Activated T-helper 1 cell treated with anti-CD3 and anti-CD28 coated beads, Interleukin-12 subunit alpha, Interleukin-12 subunit beta, Interleukin-2, Interleukin-4 antibody, amounts not matched to agents 30 ng/mL and 10 ng/mL and 1 ng/mL, durations not matched to agents 14 hours and 24 hours and 36 hours (primary cell): ENCODE results near the gene RASAL2. TPM values are rescaled to one million over a fixed set of nuclear protein-coding genes. Genes with fewer than 3 reads are reported as not detected.

Experiments
- DNase-seq: peaks from one replicate; pipeline ENCODE4 v3.0.0; 2021; ENCODE audit warnings: low spot score
- H3K27ac Mint-ChIP-seq: one replicate; pipeline ENCODE4 v1.8.0; 2021; ENCODE audit warnings: mild to moderate bottlenecking, mixed read lengths
- H3K27me3 Mint-ChIP-seq: one replicate; pipeline ENCODE4 v1.8.0; 2022; ENCODE audit warnings: mild to moderate bottlenecking, moderate library complexity, mixed read lengths; ENCODE audit not compliant: insufficient read depth
- H3K36me3 Mint-ChIP-seq: one replicate; pipeline ENCODE4 v1.8.0; 2021; ENCODE audit warnings: low read depth, mixed read lengths
- H3K4me1 Mint-ChIP-seq: one replicate; pipeline ENCODE4 v1.8.0; 2021; ENCODE audit warnings: low read depth, mixed read lengths
- H3K4me3 Mint-ChIP-seq: one replicate; pipeline ENCODE4 v1.8.0; 2021; ENCODE audit warnings: mild to moderate bottlenecking, moderate library complexity, mixed read lengths
- H3K9me3 Mint-ChIP-seq: one replicate; pipeline ENCODE4 v1.8.0; 2021; ENCODE audit warnings: mixed read lengths
- intact Hi-C: fragments of 100-400 bp; cut with micrococcal nuclease; formaldehyde crosslinking; loops from one replicate; pipeline ENCODE4 v1.15.1; 2024
- total RNA-seq: library from RNA; stranded (reverse); gene quantifications from 2 replicates; pipeline ENCODE4 v1.2.3, GENCODE V29; 2022

RASAL2 gene
- total RNA-seq, 1 donor from 2014 or later, result not detected

DNA sequence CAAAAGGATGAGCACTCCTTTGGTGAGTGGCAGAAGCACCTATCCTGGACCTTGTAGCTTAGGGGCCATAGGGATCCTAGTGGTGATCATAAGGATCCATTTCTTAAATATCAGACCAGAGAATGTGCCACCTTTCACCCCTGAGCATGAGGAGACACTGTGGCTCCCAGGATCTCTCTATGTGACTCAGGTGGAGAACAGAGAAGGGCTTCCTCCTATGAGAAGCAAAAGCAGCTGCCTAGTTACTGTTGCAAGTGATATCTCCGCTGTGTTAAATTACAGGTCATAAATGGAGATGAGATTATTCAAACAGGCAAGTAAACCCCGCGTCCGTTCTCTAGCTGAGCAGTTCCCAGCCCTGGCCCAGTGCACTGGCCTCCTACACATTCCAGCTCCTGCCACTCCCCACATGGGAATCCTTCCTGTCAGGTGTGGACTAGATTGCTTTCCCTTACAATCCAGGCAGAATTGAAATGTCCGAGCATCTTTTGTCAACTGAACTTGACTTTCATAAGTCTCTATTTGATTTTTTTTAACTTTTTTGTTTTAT is 376.6 kb downstream of the RASAL2 start:
- H3K4me1 Mint-ChIP-seq, result no peaks in the 10 kb centered on the region
- H3K9me3 Mint-ChIP-seq, result no peaks in the 10 kb centered on the region
- H3K4me3 Mint-ChIP-seq, result no peak overlapping the region
- H3K27ac Mint-ChIP-seq, result no peak overlapping the region
- intact Hi-C loops, result no loop called here
- peaks cover 5% of the 10 kb centered on the region for H3K27me3 Mint-ChIP-seq
- H3K36me3 Mint-ChIP-seq, result no peaks in the 10 kb centered on the region
- DNase-seq, result no peak

- no peak for DNase-seq
- H3K4me1 Mint-ChIP-seq, result no peaks in the 10 kb centered on the region
- no peaks in the 10 kb centered on the region for H3K9me3 Mint-ChIP-seq
- intact Hi-C loops, result no loop called here
- H3K27me3 Mint-ChIP-seq, result peaks cover 5% of the 10 kb centered on the region
- no peak overlapping the region for H3K4me3 Mint-ChIP-seq
- no peaks in the 10 kb centered on the region for H3K36me3 Mint-ChIP-seq
- H3K27ac Mint-ChIP-seq, result no peak overlapping the region
Measured at GRCh38 chr1:178472531-178472930, 378.6 kb downstream of the RASAL2 start.

DNA sequence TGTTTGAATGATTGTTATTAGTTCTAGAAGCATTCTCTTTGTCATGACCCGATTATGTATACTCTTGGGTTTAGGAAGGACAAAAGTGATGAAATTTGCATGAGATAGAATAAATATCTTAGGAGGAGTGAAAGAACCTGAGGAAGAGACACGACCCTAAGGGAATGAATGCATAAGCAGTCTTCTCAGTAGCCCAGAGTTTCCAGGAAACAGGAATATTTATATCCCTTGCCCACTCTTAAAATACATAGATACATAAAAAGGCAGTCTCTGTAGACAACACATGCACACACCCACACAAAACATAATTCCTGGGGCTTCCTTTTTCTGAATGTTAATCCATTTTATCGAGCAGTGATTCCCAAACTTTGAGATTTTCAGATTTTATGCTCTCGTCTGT is 383.5 kb downstream of the RASAL2 start:
- intact Hi-C loops, result no loop called here
- H3K27ac Mint-ChIP-seq, result no peak overlapping the region

GRCh38 chr1:178477841-178478240 is 383.9 kb downstream of the RASAL2 start:
- H3K9me3 Mint-ChIP-seq, result no peaks in the 10 kb centered on the region
- H3K27me3 Mint-ChIP-seq, result no peaks in the 10 kb centered on the region
- no peaks in the 10 kb centered on the region for H3K4me1 Mint-ChIP-seq

More for the DNA sequence above, 383.5 kb downstream of the RASAL2 start:
- H3K4me3 Mint-ChIP-seq, result no peak overlapping the region
- DNase-seq, result no peak
- H3K36me3 Mint-ChIP-seq, result no peaks in the 10 kb centered on the region
- H3K4me1 Mint-ChIP-seq, result no peaks in the 10 kb centered on the region
- peaks cover 2% of the 10 kb centered on the region for H3K27me3 Mint-ChIP-seq
- no peaks in the 10 kb centered on the region for H3K9me3 Mint-ChIP-seq

DNA sequence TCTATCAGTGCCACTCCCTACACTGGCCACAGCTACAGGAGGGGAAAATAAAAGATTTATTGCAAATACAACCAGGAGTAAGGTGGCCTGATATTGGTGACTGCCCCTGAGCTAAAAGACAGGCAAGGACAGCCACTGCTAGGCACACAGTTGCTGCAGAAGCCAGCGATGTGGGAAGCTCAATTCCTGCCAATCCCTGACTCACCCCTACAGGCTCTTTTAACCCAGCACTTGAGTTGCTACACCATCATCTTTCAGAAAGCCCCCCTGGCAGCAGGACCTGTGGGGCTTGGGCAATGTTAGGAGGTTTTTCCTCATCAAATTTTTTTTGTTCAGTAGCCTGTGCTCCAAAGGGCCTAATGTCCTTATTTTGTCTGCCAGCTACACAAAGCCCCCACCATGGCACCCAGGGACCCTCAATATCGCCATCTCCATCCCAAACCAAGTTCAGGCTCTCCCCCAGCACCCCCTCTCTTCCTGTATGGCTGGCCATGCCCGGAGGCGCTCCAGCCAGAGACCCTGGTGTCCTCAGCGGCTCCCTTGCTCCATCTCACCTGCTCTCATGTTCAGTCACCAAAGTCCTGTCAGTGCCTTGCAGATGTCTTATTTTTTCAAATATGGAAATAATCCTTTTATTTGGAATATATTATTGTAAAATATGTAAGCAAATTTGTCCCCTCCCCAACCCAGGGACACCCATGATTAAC is 389.5 kb downstream of the RASAL2 start:
- intact Hi-C loops, result no loop called here
- peaks cover 23% of the 10 kb centered on the region for H3K27me3 Mint-ChIP-seq

More at GRCh38 chr1:178477841-178478240, 383.9 kb downstream of the RASAL2 start:
- Mint-ChIP-seq H3K36me3 (no peaks in the 10 kb centered on the region), H3K27ac (no peak overlapping the region), H3K4me3 (no peak overlapping the region)
- no peak for DNase-seq
- intact Hi-C loops, result no loop called here

DNA sequence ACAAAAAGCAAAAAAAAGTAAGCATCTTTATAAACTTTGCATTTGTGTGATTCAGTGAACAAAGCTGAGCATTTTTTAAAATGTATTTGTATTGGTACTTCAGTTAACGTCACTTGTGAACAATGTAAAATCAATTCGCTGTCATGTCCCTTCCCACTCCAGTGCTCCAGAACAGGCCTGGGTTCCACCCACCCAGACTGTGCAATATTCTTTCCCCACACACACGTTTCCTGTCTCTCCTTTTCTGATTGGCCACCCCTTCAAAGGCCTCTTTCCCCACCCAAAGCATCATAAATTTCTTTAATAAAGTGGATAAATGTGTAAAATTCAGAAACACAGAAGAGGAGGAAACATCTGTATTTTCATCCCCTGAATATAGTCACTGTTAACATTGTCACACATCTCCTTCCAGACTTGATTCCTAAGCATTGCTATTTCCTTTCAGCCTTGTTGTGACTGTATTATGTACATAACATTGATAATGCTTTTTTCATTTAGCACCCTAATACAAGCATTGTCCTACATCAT is 390.9 kb downstream of the RASAL2 start:
- Mint-ChIP-seq H3K27ac (no peak overlapping the region), H3K4me1 (no peaks in the 10 kb centered on the region), H3K36me3 (no peaks in the 10 kb centered on the region), H3K4me3 (no peak overlapping the region), H3K27me3 (peaks cover 23% of the 10 kb centered on the region), H3K9me3 (no peaks in the 10 kb centered on the region)
- intact Hi-C loops, result no loop called here
- no peak for DNase-seq

More for the DNA sequence above, 389.5 kb downstream of the RASAL2 start:
- no peak overlapping the region for H3K4me3 Mint-ChIP-seq
- no peak overlapping the region for H3K27ac Mint-ChIP-seq
- H3K4me1 Mint-ChIP-seq, result no peaks in the 10 kb centered on the region
- no peaks in the 10 kb centered on the region for H3K9me3 Mint-ChIP-seq
- no peak for DNase-seq
- H3K36me3 Mint-ChIP-seq, result no peaks in the 10 kb centered on the region

GRCh38 chr1:178485541-178485981 is 391.7 kb downstream of the RASAL2 start:
- Mint-ChIP-seq H3K4me1 (no peaks in the 10 kb centered on the region), H3K27me3 (peaks cover 23% of the 10 kb centered on the region), H3K36me3 (no peaks in the 10 kb centered on the region)

DNA sequence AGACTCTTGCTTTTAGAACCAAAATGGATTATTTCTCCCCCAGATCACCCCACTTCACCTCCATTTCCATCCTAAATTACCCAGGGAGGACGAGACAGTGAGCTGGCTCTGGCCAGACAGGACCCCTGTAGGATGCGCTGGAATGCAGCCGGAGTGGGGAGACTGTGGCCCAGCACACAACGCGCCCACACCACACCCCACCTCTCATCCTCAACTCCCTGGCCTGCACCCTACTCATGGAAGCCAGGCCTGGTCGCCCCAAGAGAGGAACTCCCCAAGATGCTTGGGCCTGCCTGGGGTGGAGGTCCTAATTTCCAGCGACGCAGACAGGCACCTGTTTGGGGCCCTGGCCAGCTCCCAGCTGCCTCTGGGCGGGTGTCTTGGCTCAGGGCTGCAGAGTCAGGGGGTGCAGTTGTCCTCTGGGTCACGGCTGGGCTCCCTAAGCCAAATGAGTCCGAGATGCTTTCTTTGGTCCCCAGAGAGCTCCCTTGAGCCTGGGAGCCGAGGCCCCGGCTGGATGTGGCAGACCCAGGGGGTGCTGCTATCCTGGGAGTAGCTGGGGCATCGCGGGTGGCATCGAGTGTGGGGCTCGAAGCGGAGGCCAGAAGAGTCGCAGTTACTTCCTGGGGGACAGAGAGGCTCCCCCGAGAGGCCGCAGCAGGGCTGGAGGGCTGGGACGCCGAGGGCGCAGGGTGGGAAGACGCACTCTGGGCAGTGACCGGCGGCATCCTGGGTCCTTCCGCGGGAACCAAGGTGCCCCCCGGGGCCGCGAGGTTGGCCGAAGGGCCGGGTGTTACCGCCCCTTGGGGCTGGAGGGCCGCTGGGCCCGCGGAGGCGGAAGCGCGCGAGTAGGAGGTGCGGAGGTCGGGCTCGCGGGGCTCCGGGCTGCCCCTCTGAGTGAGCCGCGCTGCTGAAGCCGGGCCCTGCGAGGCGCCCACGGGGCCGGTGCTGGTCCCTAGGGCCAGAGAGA is 392.5 kb downstream of the RASAL2 start:
- intact Hi-C loops, result no loop called here
- no peak overlapping the region for H3K4me3 Mint-ChIP-seq
- peaks cover 23% of the 10 kb centered on the region for H3K27me3 Mint-ChIP-seq
- no peak for DNase-seq
- no peaks in the 10 kb centered on the region for H3K4me1 Mint-ChIP-seq
- no peaks in the 10 kb centered on the region for H3K9me3 Mint-ChIP-seq
- H3K36me3 Mint-ChIP-seq, result no peaks in the 10 kb centered on the region
- no peak overlapping the region for H3K27ac Mint-ChIP-seq

More at GRCh38 chr1:178485541-178485981, 391.7 kb downstream of the RASAL2 start:
- H3K27ac Mint-ChIP-seq, result no peak overlapping the region
- H3K4me3 Mint-ChIP-seq, result no peak overlapping the region
- H3K9me3 Mint-ChIP-seq, result no peaks in the 10 kb centered on the region
- no peak for DNase-seq
- intact Hi-C loops, result no loop called here

GRCh38 chr1:178487070-178487615 is 393.2 kb downstream of the RASAL2 start:
- H3K9me3 Mint-ChIP-seq, result no peaks in the 10 kb centered on the region
- no peaks in the 10 kb centered on the region for H3K4me1 Mint-ChIP-seq
- DNase-seq, result no peak
- H3K27ac Mint-ChIP-seq, result no peak overlapping the region
- intact Hi-C loops, result no loop called here
- no peaks in the 10 kb centered on the region for H3K36me3 Mint-ChIP-seq
- H3K4me3 Mint-ChIP-seq, result no peak overlapping the region
- H3K27me3 Mint-ChIP-seq, result peaks cover 23% of the 10 kb centered on the region

GRCh38 chr1:178488393-178488792 is 394.5 kb downstream of the RASAL2 start:
- Mint-ChIP-seq H3K27ac (no peak overlapping the region), H3K36me3 (no peaks in the 10 kb centered on the region), H3K4me3 (no peak overlapping the region), H3K4me1 (no peaks in the 10 kb centered on the region), H3K27me3 (peaks cover 22% of the 10 kb centered on the region), H3K9me3 (no peaks in the 10 kb centered on the region)
- no peak for DNase-seq
- intact Hi-C loops, result no loop called here

- intact Hi-C loops, result no loop called here
- no peak for DNase-seq
- Mint-ChIP-seq H3K27ac (no peak overlapping the region), H3K4me1 (no peaks in the 10 kb centered on the region), H3K27me3 (peaks cover 19% of the 10 kb centered on the region), H3K9me3 (no peaks in the 10 kb centered on the region), H3K36me3 (no peaks in the 10 kb centered on the region), H3K4me3 (no peak overlapping the region)
Measured at GRCh38 chr1:178489399-178489798, 395.5 kb downstream of the RASAL2 start.

DNA sequence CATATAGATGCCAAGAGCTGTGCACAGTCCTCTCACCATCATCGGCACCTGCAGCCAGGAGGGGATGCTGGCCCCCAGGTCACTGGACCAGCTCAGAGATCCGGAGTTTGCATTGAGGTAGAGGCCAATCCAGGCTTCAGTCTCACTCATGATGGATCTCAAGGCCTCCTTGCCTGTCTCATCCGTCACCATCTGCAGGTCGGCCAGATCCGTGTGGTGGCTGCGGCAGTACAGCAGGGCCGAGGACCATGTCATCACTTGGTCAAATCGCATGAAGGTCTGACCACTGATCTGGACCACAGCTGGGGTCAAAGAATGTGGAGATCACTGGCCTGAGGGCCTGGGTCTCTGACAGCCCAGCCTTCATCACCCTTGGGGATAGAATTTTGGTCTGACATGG is 396.2 kb downstream of the RASAL2 start:
- intact Hi-C loops, result no loop called here
- Mint-ChIP-seq H3K36me3 (no peaks in the 10 kb centered on the region), H3K9me3 (no peaks in the 10 kb centered on the region), H3K27ac (no peak overlapping the region), H3K4me3 (no peak overlapping the region), H3K4me1 (no peaks in the 10 kb centered on the region), H3K27me3 (peaks cover 15% of the 10 kb centered on the region)
- DNase-seq, result no peak
